Measurements from ENCODE around the gene PDS5B. TPM values are rescaled to one million over a fixed set of nuclear protein-coding genes. Genes with fewer than 3 reads are reported as not detected.

Gene PDS5B
- total RNA-seq, 1 experiment from 2014 or later = 26.5 TPM

DNA sequence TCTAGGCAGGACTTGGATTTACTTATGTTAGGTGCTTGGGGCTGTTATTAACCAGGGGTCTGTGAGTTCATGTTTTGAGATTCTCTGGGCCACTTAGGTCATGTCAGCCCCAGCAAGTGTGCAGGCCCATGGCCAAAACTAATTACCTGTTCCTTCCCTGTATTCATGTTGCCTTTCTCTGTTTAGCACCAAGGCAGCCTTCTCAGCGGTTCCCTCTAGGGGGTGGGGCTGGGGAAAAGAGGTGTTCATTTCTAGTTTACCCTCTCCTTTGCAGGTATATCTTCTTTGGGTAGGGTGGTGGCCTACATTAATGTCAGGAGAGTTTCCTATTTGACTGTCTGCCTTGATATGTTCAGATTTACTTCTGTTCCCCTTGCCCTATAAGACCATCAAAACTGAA, 61.7 kb downstream of the PDS5B start:
- H3K36me3 ChIP-seq (ENCODE audit: control insufficient read depth in 1 of 2, insufficient read depth in 2 of 2, low read length in 2 of 2) = no peaks in the 10 kb centered on the region
- ChIA-PET RAD21 (ENCODE audit: low non-redundant PET in 1 of 2, low total read pairs in 2 of 2, uncharacterized antibody in 2 of 2, unreplicated experiment in 2 of 2) (no interaction called here), POLR2A (no interaction called here), CTCF (interaction anchor here (1.3 to 3.6 kb wide), 3 partner anchors 8 to 62 kb away, joined by 3 to 18 read pairs (median 3); partner anchors contain the start of gene PDS5B)
- intact Hi-C loops (cut with micrococcal nuclease) = no loop called here
- no peaks in the 10 kb centered on the region for H3K27me3 ChIP-seq (ENCODE audit: insufficient read depth, low read length)
- DNase-seq (ENCODE audit: low read depth, low spot score) = no peak
- peaks cover 0 to 6% of the 10 kb centered on the region in 2 experiments; a peak in 1 of 4 replicates for H3K4me1 ChIP-seq (ENCODE audit: control insufficient read depth in 1 of 2, insufficient read depth in 2 of 2, low read length in 2 of 2)
- TF ChIP-seq YY1 (IDR thresholded peaks at IDR 0.05; ENCODE audit: extremely low read depth, insufficient replicate concordance, low read depth, low read length) (no peak), CEBPB (IDR thresholded peaks at IDR 0.05; ENCODE audit: low read depth) (no peak)
- TF ChIP-seq, protein P1, sequence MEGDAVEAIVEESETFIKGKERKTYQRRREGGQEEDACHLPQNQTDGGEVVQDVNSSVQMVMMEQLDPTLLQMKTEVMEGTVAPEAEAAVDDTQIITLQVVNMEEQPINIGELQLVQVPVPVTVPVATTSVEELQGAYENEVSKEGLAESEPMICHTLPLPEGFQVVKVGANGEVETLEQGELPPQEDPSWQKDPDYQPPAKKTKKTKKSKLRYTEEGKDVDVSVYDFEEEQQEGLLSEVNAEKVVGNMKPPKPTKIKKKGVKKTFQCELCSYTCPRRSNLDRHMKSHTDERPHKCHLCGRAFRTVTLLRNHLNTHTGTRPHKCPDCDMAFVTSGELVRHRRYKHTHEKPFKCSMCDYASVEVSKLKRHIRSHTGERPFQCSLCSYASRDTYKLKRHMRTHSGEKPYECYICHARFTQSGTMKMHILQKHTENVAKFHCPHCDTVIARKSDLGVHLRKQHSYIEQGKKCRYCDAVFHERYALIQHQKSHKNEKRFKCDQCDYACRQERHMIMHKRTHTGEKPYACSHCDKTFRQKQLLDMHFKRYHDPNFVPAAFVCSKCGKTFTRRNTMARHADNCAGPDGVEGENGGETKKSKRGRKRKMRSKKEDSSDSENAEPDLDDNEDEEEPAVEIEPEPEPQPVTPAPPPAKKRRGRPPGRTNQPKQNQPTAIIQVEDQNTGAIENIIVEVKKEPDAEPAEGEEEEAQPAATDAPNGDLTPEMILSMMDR (IDR thresholded peaks at IDR 0.05 in 2 of 3, conservative IDR thresholded peaks at IDR 0.05 in 1 of 3; ENCODE audit: borderline replicate concordance in 1 of 3, insufficient read depth in 1 of 3, low read depth in 2 of 3, low read length in 2 of 3) = 0 out of 6 replicates have a peak, but pooled peaks of 1 of the 3 experiments have one; percentile 19
- TF ChIP-seq, protein P2, sequence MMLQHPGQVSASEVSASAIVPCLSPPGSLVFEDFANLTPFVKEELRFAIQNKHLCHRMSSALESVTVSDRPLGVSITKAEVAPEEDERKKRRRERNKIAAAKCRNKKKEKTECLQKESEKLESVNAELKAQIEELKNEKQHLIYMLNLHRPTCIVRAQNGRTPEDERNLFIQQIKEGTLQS (IDR thresholded peaks at IDR 0.05) = no peak
- no peak overlapping the region for H3K9ac ChIP-seq (ENCODE audit: low read length)
- H2AFZ ChIP-seq (ENCODE audit: low read depth, low read length, poor library complexity, severe bottlenecking) = no peak overlapping the region
- peaks cover 89% of the 10 kb centered on the region for H3K79me2 ChIP-seq (ENCODE audit: insufficient read depth, low read length)
- ATAC-seq = peak; percentile 58; the same call in 1 of the 2 replicates
- peaks cover 20% of the 10 kb centered on the region; the same call in 1 of the 2 replicates for H4K20me1 ChIP-seq (ENCODE audit: insufficient read depth)
- BruUV-seq (replicated peaks) = no TSS peak
- no peak overlapping the region for H3K4me2 ChIP-seq (ENCODE audit: low read length)
- H3K27ac ChIP-seq (ENCODE audit: low read depth, low read length) = no peak overlapping the region
- no peaks in the 10 kb centered on the region for H3K9me2 ChIP-seq (ENCODE audit: insufficient read depth)
- no peak overlapping the region for H3K4me3 ChIP-seq (replicated peaks in 1 of 2; ENCODE audit: low read depth in 1 of 2, low read length in 2 of 2)
- H3K9me3 ChIP-seq (ENCODE audit: control insufficient read depth in 1 of 2, insufficient read depth in 1 of 2, low read depth in 1 of 2, low read length in 2 of 2) = no peaks in the 10 kb centered on the region

GRCh38 chr13:32650705-32651311, 64.6 kb downstream of the PDS5B start:
- BruUV-seq (replicated peaks) = no TSS peak
- TF ChIP-seq, protein P1 (IDR thresholded peaks at IDR 0.05 in 2 of 3, conservative IDR thresholded peaks at IDR 0.05 in 1 of 3; ENCODE audit: borderline replicate concordance in 1 of 3, insufficient read depth in 1 of 3, low read depth in 2 of 3, low read length in 2 of 3) = peak; percentile 36 to 84 (median 82); a peak in 5 of 6 replicates
- no peak for TF ChIP-seq CEBPB (IDR thresholded peaks at IDR 0.05; ENCODE audit: low read depth)
- no peak for TF ChIP-seq MAX (IDR thresholded peaks at IDR 0.05)
- TF ChIP-seq CBX3 (IDR thresholded peaks at IDR 0.05; ENCODE audit: low read depth) = 0 out of 2 replicates have a peak, but pooled peaks have one; percentile 51
- peak; percentile 58 for TF ChIP-seq RAD21 (IDR thresholded peaks at IDR 0.05; ENCODE audit: low read depth)
- no peak for TF ChIP-seq TCF7L2 (IDR thresholded peaks at IDR 0.05; ENCODE audit: borderline replicate concordance, extremely low read depth, insufficient read depth, insufficient read length)
- no peak for TF ChIP-seq EZH2 (IDR thresholded peaks at IDR 0.05)
- TF ChIP-seq ZNF274 (IDR thresholded peaks at IDR 0.05; ENCODE audit: low read depth, low read length) = no peak
- Histone ChIP-seq H3K4me1 (ENCODE audit: control insufficient read depth in 1 of 2, insufficient read depth in 2 of 2, low read length in 2 of 2) (peaks cover 0 to 6% of the 10 kb centered on the region in 2 experiments; a peak in 1 of 4 replicates), H3K9me3 (ENCODE audit: control insufficient read depth in 1 of 2, insufficient read depth in 1 of 2, low read depth in 1 of 2, low read length in 2 of 2) (no peaks in the 10 kb centered on the region), H3K27me3 (ENCODE audit: insufficient read depth, low read length) (no peaks in the 10 kb centered on the region), H2AFZ (ENCODE audit: low read depth, low read length, poor library complexity, severe bottlenecking) (no peak overlapping the region), H3K27ac (ENCODE audit: low read depth, low read length) (no peak overlapping the region), H3K79me2 (ENCODE audit: insufficient read depth, low read length) (peaks cover 86% of the 10 kb centered on the region), H3K9me2 (ENCODE audit: insufficient read depth) (no peaks in the 10 kb centered on the region), H3K9ac (ENCODE audit: low read length) (no peak overlapping the region), H4K20me1 (ENCODE audit: insufficient read depth) (peaks cover 13% of the 10 kb centered on the region; the same call in 1 of the 2 replicates), H3K4me2 (ENCODE audit: low read length) (no peak overlapping the region), H3K36me3 (ENCODE audit: control insufficient read depth in 1 of 2, insufficient read depth in 2 of 2, low read length in 2 of 2) (0 out of 4 replicates have a peak, but pooled peaks cover 0 to 4% of the 10 kb centered on the region in 2 experiments), H3K4me3 (replicated peaks in 1 of 2; ENCODE audit: low read depth in 1 of 2, low read length in 2 of 2) (no peak overlapping the region)
- ChIA-PET POLR2A (no interaction called here), RAD21 (ENCODE audit: low non-redundant PET in 1 of 2, low total read pairs in 2 of 2, uncharacterized antibody in 2 of 2, unreplicated experiment in 2 of 2) (interaction anchor here in 1 of 2 experiments (0.6 kb wide), 1 partner anchor 314 kb away, joined by 3 read pairs; no protein-coding TSS in a partner anchor), CTCF (interaction anchor here (0.5 to 3.6 kb wide), 17 partner anchors 9 to 1111 kb away, joined by 3 to 27 read pairs (median 5); partner anchors contain the start of gene PDS5B)
- intact Hi-C loops (cut with micrococcal nuclease) = loop anchor here (5.0 kb wide), 1 partner anchor 64 kb away; the partner anchor contains the start of gene PDS5B
- peak; percentile 88 for ATAC-seq
- DNase-seq (ENCODE audit: low read depth, low spot score) = peak; percentile 43

Measured in HCT116 (cell line).